B cell (primary cell): Measurements from ENCODE around the gene ERRFI1. TPM values are rescaled to one million over a fixed set of nuclear protein-coding genes. Genes with fewer than 3 reads are reported as not detected.

Experiments used
- ATAC-seq: fragments of 200-7000 bp; cut with Tn5 transposase; one replicate; pipeline ENCODE4 v1.10.0; 2021; ENCODE audit warnings: low read depth, mild to moderate bottlenecking, moderate number of reproducible peaks, moderate library complexity
- CTCF ChIA-PET: fragments of 350-600 bp; sonication (Branson Sonifier 250); formaldehyde crosslinking; loops from one replicate; lab custom pipeline; 2021; ENCODE audit warnings: antibody characterized with exemption, inconsistent platforms; lab: Charles Lee
- POLR2A ChIA-PET: fragments of 350-600 bp; sonication (Branson Sonifier 250); formaldehyde crosslinking; loops from one replicate; lab custom pipeline; 2021; ENCODE audit warnings: antibody characterized with exemption; lab: Charles Lee
- DNase-seq: peaks from one replicate; pipeline ENCODE4 v3.0.0; 2013
- H2AFZ ChIP-seq: 2 replicates; pipeline ENCODE4 v1.6.1; 2012; ENCODE audit warnings: mild to moderate bottlenecking, low read depth, low read length; ENCODE audit not compliant: insufficient read depth, poor library complexity, severe bottlenecking
- H3K27ac ChIP-seq, 2 donors: 1 replicate in 1 of 2; 2 replicates in 1 of 2; pipeline ENCODE4 v1.5.1; 2012 to 2013; ENCODE audit warnings: low read length in 2 of 2, mild to moderate bottlenecking in 2 of 2, moderate library complexity in 1 of 2
- H3K27me3 ChIP-seq, 4 experiments: fragments of 200-600 bp in 1 of 4; sonication (generic) in 1 of 4; replicated peaks in 1 of 4; 1 replicate in 2 of 4; 2 replicates in 2 of 4; pipeline versions ENCODE4 v1.6.1 to v1.7.0; 2013 to 2016; ENCODE audit warnings: low read length in 3 of 4, mild to moderate bottlenecking in 2 of 4, mixed read lengths in 1 of 4, moderate library complexity in 1 of 4; ENCODE audit not compliant: insufficient read depth in 4 of 4, control insufficient read depth in 3 of 4; ENCODE audit errors: control extremely low read depth in 1 of 4
- H3K36me3 ChIP-seq, 2 experiments: replicated peaks in 1 of 2; 1 replicate in 1 of 2; 2 replicates in 1 of 2; pipeline versions ENCODE4 v1.6.1 to v1.7.1; 2013; ENCODE audit warnings: low read length in 1 of 2; ENCODE audit not compliant: insufficient read depth in 2 of 2, control insufficient read depth in 1 of 2; ENCODE audit errors: control extremely low read depth in 1 of 2, extremely low read depth in 1 of 2
- H3K4me1 ChIP-seq, 2 donors: fragments of 200-600 bp in 1 of 2; sonication (generic) in 1 of 2; 1 replicate in 1 of 2; 2 replicates in 1 of 2; pipeline versions ENCODE4 v1.5.1 to v1.6.1; 2013 to 2017; ENCODE audit warnings: low read length in 2 of 2; ENCODE audit not compliant: control insufficient read depth in 2 of 2, insufficient read depth in 2 of 2
- H3K4me2 ChIP-seq: replicated peaks from 2 replicates; pipeline ENCODE3; 2012; ENCODE audit warnings: mild to moderate bottlenecking, low read depth, low read length; ENCODE audit not compliant: poor library complexity, severe bottlenecking
- H3K4me3 ChIP-seq, 5 experiments: fragments of 200-600 bp in 1 of 5; sonication (generic) in 1 of 5; 1 replicate in 3 of 5; 2 replicates in 2 of 5; pipeline versions ENCODE4 v1.5.1 to v1.7.0; 2011 to 2016; ENCODE audit warnings: low read length in 4 of 5, mild to moderate bottlenecking in 4 of 5, low read depth in 2 of 5, control low read depth in 1 of 5, moderate library complexity in 1 of 5; ENCODE audit not compliant: insufficient read depth in 1 of 5; ENCODE audit errors: control extremely low read depth in 1 of 5, extremely low read depth in 1 of 5
- H3K79me2 ChIP-seq: fragments of 200-600 bp; sonication (generic); one replicate; pipeline ENCODE4 v1.6.0; 2016; ENCODE audit warnings: low read length; ENCODE audit not compliant: control insufficient read depth, insufficient read depth
- H3K9ac ChIP-seq: fragments of 200-600 bp; sonication (generic); 2 replicates; pipeline ENCODE4 v1.6.1; 2017; ENCODE audit warnings: mild to moderate bottlenecking, low read length, moderate library complexity
- H3K9me3 ChIP-seq, 3 donors: one replicate each; pipeline versions ENCODE4 v1.6.1 to v1.7.1; 2013; ENCODE audit warnings: low read length in 2 of 3; ENCODE audit not compliant: control insufficient read depth in 2 of 3, insufficient read depth in 1 of 3; ENCODE audit errors: control extremely low read depth in 1 of 3
- H4K20me1 ChIP-seq: 2 replicates; pipeline ENCODE4 v1.6.0; 2012; ENCODE audit warnings: mild to moderate bottlenecking, low read length; ENCODE audit not compliant: insufficient read depth, control insufficient read depth, poor library complexity, severe bottlenecking
- H3K27ac Mint-ChIP-seq: one replicate; pipeline ENCODE4 v1.8.0; 2021; ENCODE audit warnings: mixed read lengths
- H3K27me3 Mint-ChIP-seq: one replicate; pipeline ENCODE4 v1.8.0; 2021; ENCODE audit warnings: mixed read lengths
- H3K4me1 Mint-ChIP-seq: one replicate; pipeline ENCODE4 v1.8.0; 2021; ENCODE audit warnings: mixed read lengths
- H3K4me3 Mint-ChIP-seq: one replicate; pipeline ENCODE4 v1.8.0; 2021; ENCODE audit warnings: mixed read lengths
- H3K9me3 Mint-ChIP-seq: one replicate; pipeline ENCODE4 v1.8.0; 2022; ENCODE audit warnings: mixed read lengths; ENCODE audit not compliant: insufficient read depth
- EZH2 ChIP-seq: IDR thresholded peaks from 2 replicates; pipeline ENCODE4 v1.6.1; 2012; ENCODE audit warnings: borderline replicate concordance, low read depth, mild to moderate bottlenecking, moderate library complexity, low read length; ENCODE audit not compliant: insufficient read depth, poor library complexity, severe bottlenecking
- WGBS: methylation state at CpG from one replicate; pipeline ENCODE4 v1.1.5; 2013; ENCODE audit warnings: missing lambda C conversion rate; ENCODE audit not compliant: insufficient coverage; 5-methylcytosine and 5-hydroxymethylcytosine counted together
- intact Hi-C: fragments of 100-400 bp; cut with micrococcal nuclease; formaldehyde crosslinking; loops from one replicate; pipeline ENCODE4 v1.10.0; 2022
- polyA plus RNA-seq: library from polyadenylated mRNA; depleted of rRNA; stranded (reverse); fragments of >200 nt; gene quantifications from 2 replicates; pipeline ENCODE4 v1.2.3, GENCODE V29; 2012
- total RNA-seq, 2 donors: library from RNA; stranded (reverse); fragments of 120-200 nt in 1 of 2; gene quantifications; 1 replicate in 1 of 2; 2 replicates in 1 of 2; pipeline versions ENCODE4 v1.2.3 to v1.2.4, GENCODE V29; 2013 to 2022
- TF ChIP-seq, protein P1 (sequence below): fragments of 200-600 bp; IDR thresholded peaks from one replicate; pipeline ENCODE4 v1.8.0; 2022; ENCODE audit warnings: antibody characterized with exemption, mild to moderate bottlenecking

The ERRFI1 gene
- total and polyA plus RNA-seq, 2 donors (not counting 1 experiment from before 2014, with no cell fraction given): 1.5 to 2.0 TPM

DNA sequence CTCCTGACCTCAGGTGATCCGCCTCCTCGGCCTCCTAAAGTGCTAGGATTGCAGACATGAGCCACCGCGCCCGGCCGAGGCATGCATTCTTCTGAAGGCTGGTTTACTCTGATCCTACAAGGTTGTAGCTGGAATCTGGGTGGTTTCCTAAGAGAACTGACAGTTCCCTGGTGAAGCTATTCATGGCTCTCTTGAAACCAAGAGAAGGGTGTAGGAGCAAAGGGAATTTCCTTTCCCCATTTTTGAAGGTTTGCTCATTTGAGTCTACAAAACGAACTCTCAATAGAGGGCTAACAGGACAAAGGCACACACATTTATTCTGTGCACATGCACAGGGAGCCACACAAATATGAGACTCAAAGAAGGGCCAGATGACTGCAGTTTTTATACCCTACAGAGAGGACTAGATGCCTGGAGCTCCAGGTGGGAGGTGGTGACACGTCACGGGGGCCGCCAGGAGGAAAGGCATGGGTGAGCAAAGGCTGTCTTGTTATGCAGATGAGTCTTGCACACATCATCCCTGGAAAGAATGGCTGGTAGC is 49.5 kb upstream of the ERRFI1 start:
- no peaks in the 10 kb centered on the region for H4K20me1 ChIP-seq
- no peak overlapping the region for H3K27ac ChIP-seq
- ATAC-seq: no peak
- H3K79me2 ChIP-seq: no peaks in the 10 kb centered on the region
- TF ChIP-seq EZH2: no peak
- TF ChIP-seq, protein P1, sequence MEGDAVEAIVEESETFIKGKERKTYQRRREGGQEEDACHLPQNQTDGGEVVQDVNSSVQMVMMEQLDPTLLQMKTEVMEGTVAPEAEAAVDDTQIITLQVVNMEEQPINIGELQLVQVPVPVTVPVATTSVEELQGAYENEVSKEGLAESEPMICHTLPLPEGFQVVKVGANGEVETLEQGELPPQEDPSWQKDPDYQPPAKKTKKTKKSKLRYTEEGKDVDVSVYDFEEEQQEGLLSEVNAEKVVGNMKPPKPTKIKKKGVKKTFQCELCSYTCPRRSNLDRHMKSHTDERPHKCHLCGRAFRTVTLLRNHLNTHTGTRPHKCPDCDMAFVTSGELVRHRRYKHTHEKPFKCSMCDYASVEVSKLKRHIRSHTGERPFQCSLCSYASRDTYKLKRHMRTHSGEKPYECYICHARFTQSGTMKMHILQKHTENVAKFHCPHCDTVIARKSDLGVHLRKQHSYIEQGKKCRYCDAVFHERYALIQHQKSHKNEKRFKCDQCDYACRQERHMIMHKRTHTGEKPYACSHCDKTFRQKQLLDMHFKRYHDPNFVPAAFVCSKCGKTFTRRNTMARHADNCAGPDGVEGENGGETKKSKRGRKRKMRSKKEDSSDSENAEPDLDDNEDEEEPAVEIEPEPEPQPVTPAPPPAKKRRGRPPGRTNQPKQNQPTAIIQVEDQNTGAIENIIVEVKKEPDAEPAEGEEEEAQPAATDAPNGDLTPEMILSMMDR: no peak
- CTCF ChIA-PET: no interaction called here
- intact Hi-C loops: no loop called here
- H2AFZ ChIP-seq: no peak overlapping the region
- peaks cover 0 to 4% (median 1%) of the 10 kb centered on the region in 4 experiments for H3K27me3 ChIP-seq
- Mint-ChIP-seq H3K9me3 (no peaks in the 10 kb centered on the region), H3K4me1 (no peaks in the 10 kb centered on the region), H3K27me3 (peaks cover 42% of the 10 kb centered on the region), H3K27ac (no peak overlapping the region), H3K4me3 (no peak overlapping the region)
- no peak overlapping the region for H3K4me2 ChIP-seq
- no peaks in the 10 kb centered on the region for H3K4me1 ChIP-seq
- POLR2A ChIA-PET: no interaction called here
- no peaks in the 10 kb centered on the region for H3K36me3 ChIP-seq
- 95% methylated on average over 7 of the region's 10 CpGs for WGBS
- H3K4me3 ChIP-seq: no peak overlapping the region
- no peak overlapping the region for H3K9ac ChIP-seq
- no peaks in the 10 kb centered on the region for H3K9me3 ChIP-seq
- no peak for DNase-seq

DNA sequence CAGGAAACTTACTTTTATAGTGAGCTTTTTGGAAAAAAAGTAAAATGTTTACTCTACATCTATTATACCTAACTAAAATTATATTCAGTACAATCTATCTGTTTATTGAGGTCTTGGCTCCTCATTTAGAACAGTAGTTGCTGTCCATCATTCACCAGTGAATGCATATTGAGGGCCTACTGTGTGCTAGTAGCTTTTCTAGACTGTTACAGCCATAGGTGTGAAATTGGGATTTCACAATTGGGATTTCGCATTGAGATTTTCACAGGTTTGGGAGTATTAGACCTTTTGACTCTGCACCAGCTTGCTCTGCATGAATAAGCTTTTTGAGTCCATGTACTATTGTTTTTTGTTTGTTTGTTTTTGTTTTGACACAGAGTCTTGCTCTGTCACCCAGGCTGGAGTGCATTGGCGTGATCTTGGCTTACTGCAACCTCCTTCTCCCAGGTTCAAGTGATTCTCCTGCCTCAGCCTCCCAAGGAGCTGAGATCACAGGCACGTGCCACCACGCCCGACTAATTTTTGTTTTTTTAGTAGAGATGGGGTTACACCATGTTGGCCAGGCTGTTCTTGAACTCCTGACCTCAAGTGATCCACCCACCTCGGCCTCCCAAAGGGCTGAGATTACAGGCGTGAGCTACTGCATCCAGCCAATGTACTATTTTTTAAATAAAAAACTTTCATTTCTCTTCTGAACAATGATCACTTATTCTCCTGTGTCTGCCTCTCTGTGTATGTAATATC is 47.2 kb upstream of the ERRFI1 start:
- H3K4me2 ChIP-seq: no peak overlapping the region
- TF ChIP-seq EZH2: no peak
- TF ChIP-seq, protein P1: no peak
- 94% methylated on average over 4 of the region's 7 CpGs for WGBS
- no peak overlapping the region for H3K9ac ChIP-seq
- H4K20me1 ChIP-seq: no peaks in the 10 kb centered on the region
- no peaks in the 10 kb centered on the region for H3K36me3 ChIP-seq
- ATAC-seq (no peak), DNase-seq (no peak)
- H3K27ac ChIP-seq: no peak overlapping the region
- POLR2A ChIA-PET: no interaction called here
- Mint-ChIP-seq H3K9me3 (no peaks in the 10 kb centered on the region), H3K4me3 (no peak overlapping the region), H3K4me1 (no peaks in the 10 kb centered on the region), H3K27ac (no peak overlapping the region), H3K27me3 (peaks cover 33% of the 10 kb centered on the region)
- peaks cover 0 to 8% (median 4%) of the 10 kb centered on the region in 4 experiments for H3K27me3 ChIP-seq
- CTCF ChIA-PET: no interaction called here
- H2AFZ ChIP-seq: no peak overlapping the region
- no peaks in the 10 kb centered on the region for H3K79me2 ChIP-seq
- intact Hi-C loops: no loop called here
- H3K4me1 ChIP-seq: no peaks in the 10 kb centered on the region
- no peaks in the 10 kb centered on the region for H3K9me3 ChIP-seq
- H3K4me3 ChIP-seq: no peak overlapping the region
